Measurements from ENCODE around the gene HAVCR1.

GRCh38 chr5:157004893-157005551 is 53.9 kb downstream of the HAVCR1 start:
- TF ChIP-seq CTCF (IDR thresholded peaks at IDR 0.05): no peak
- TF ChIP-seq EP300 (IDR thresholded peaks at IDR 0.05; ENCODE audit: low read depth): no peak

All from transverse colon (tissue), 3 donors.